Measurements from ENCODE around the gene PTGER4.

- no peak for TF ChIP-seq CTCF (IDR thresholded peaks at IDR 0.05)
- no peak for TF ChIP-seq RFX5 (IDR thresholded peaks at IDR 0.05; ENCODE audit: low read length)
- no peak for TF ChIP-seq RAD21 (IDR thresholded peaks at IDR 0.05; ENCODE audit: low read length)
Measured at GRCh38 chr5:40681363-40682153, 1.8 kb downstream of the PTGER4 start.

Measured in SK-N-SH (cell line).